ENCODE data around the gene NOL3. TPM values are rescaled to one million over a fixed set of nuclear protein-coding genes. Genes with fewer than 3 reads are reported as not detected.

Gene NOL3
- total and polyA plus RNA-seq, 9 of the 15 experiments (the other 6 are each of a cell fraction or from before 2014, with no cell fraction given): 0.45 to 14.0 (median 5.4) TPM

GRCh38 chr16:67184995-67185650 is 14.8 kb downstream of the NOL3 start (continued):
- no peak for TF ChIP-seq MGA (IDR thresholded peaks at IDR 0.05)
- no peak; the same call in 1 of the 2 replicates for TF ChIP-seq ZNF143 (CRISPR knock-in tag; IDR thresholded peaks at IDR 0.05)
- no peak for TF ChIP-seq GTF3C2 (IDR thresholded peaks at IDR 0.05; ENCODE audit: borderline replicate concordance, extremely low read depth, insufficient read length)
- TF ChIP-seq ZBTB26 (CRISPR knock-in tag; IDR thresholded peaks at IDR 0.05): no peak
- no peak for TF ChIP-seq HNRNPL (IDR thresholded peaks at IDR 0.05; ENCODE audit: low read depth, low read length)
- no peak for TF ChIP-seq POLR2AphosphoS5 (IDR thresholded peaks at IDR 0.05; ENCODE audit: control insufficient read depth, insufficient read depth, low read depth, low read length)
- no peak for TF ChIP-seq DACH1 (IDR thresholded peaks at IDR 0.05; ENCODE audit: partially characterized antibody)
- no peak for TF ChIP-seq ZBTB12 (CRISPR knock-in tag; IDR thresholded peaks at IDR 0.05)
